GM10266 (cell line): ENCODE data around the gene PCDHB10.
"Not testable (repeated sequence)": the region's sequence is repeated elsewhere in the genome, so short reads cannot be mapped to it uniquely, and the experiment has no call there.

Experiments used
- DNase-seq: peaks from one replicate; pipeline ENCODE4 v3.0.0; 2012; ENCODE audit errors: extremely low spot score
- CTCF ChIP-seq: IDR thresholded peaks from 2 replicates; pipeline ENCODE4 v1.5.1; 2012; ENCODE audit warnings: mild to moderate bottlenecking, low read depth; ENCODE audit not compliant: control insufficient read depth, insufficient read depth; ENCODE audit errors: missing control alignments

Gene PCDHB10

DNA sequence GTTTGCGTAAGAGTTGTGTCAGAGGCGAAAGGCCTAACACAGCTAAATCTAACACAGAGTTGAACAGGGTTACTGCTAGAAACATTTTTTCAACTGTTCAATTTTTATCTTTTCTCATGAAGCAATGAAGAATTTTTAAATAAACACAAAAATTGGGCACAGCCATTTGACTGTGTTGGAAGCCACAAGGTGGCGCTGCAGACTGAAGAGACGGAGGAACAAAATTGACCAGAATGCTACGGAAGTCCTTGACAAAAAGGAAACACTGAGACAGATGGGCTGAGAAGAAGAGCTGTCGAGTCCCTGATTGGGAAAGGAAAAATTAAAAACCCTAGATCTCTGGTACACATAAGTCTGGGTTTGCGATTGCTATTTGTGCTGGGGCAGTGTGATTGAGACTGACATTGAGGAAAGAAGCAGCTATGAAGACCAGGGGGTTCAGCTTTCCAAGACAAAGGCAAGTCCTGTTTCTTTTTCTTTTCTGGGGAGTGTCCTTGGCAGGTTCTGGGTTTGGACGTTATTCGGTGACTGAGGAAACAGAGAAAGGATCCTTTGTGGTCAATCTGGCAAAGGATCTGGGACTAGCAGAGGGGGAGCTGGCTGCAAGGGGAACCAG is 5.1 kb upstream of the PCDHB10 start, which contains the start of gene PCDHB9:
PCDHB9 (plus strand) TSS at position 265 of the 616 bp plus-strand sequence; CDS start at position 423, 158 bp downstream.
- DNase-seq = peak; percentile 42
- peak; percentile 27 for TF ChIP-seq CTCF

- DNase-seq = not testable (repeated sequence)
Observed at GRCh38 chr5:141188682-141189081, 3.5 kb upstream of the PCDHB10 start.

DNA sequence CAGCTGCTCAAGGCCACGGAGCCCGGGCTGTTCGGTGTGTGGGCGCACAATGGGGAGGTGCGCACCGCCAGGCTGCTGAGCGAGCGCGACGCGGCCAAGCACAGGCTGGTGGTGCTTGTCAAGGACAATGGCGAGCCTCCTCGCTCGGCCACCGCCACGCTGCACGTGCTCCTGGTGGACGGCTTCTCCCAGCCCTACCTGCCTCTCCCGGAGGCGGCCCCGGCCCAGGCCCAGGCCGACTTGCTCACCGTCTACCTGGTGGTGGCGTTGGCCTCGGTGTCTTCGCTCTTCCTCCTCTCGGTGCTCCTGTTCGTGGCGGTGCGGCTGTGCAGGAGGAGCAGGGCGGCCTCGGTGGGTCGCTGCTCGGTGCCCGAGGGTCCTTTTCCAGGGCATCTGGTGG is 3.0 kb upstream of the PCDHB10 start:
- DNase-seq = not testable (repeated sequence)

- not testable (repeated sequence) for DNase-seq
Observed at GRCh38 chr5:141194332-141194731, 2.2 kb downstream of the PCDHB10 start.

DNA sequence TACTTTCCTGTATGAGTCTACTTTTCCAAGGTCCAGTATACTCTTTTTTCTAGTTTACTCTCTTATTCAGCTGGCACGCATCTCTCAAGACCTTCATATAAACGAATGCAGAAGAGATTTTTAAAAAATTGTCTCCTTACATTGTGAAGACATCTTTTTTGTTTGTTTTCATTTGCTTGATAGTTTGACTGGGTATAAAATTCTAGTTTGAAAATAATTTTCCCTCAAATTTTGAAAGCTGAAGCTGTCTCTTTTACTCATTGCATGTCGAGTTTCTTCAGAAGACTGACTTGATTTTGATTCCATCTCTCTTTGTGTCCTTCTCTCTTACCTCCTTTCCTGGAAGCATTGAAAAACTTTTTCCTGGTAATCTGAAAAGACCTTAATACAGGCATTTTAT is 4.2 kb downstream of the PCDHB10 start:
- no peak for TF ChIP-seq CTCF

GRCh38 chr5:141199359-141200235 is 7.4 kb downstream of the PCDHB10 start, which contains the start of gene PCDHB11:
PCDHB11 (plus strand) TSS chr5:141199627; CDS start chr5:141199775, 148 bp downstream.
- TF ChIP-seq CTCF = no peak
- no peak for DNase-seq

More for the DNA sequence above, 4.2 kb downstream of the PCDHB10 start:
- DNase-seq = no peak

GRCh38 chr5:141201126-141201525 is 9.0 kb downstream of the PCDHB10 start:
- DNase-seq = not testable (repeated sequence)

- not testable (repeated sequence) for DNase-seq
Observed at GRCh38 chr5:141201646-141202045, 9.5 kb downstream of the PCDHB10 start.

DNA sequence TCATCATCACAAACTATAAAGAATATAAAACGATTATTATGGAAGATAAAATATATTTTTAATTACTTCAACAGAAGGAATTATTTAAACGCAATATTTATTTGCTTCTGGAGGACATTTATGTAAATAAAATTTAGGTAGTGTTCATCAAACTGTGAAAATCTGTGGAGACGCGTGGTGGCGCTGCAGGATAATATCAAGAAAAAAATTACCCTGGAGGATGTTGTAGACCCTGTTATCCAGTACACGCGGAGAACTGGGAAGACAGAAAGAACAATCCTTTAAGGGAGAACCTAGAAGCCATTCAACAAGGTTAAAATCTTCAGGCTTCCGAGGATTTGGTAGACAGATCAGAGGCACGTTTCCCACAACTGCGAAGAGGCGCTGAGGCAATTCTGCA is 16.3 kb downstream of the PCDHB10 start, which contains the start of gene PCDHB12:
PCDHB12 (plus strand) TSS at position 242 of the 400 bp plus-strand sequence. CDS start 189 bp downstream, outside the sequence.
- no peak for DNase-seq
- TF ChIP-seq CTCF = peak; percentile 8

- not testable (repeated sequence) for DNase-seq
Observed at GRCh38 chr5:141210281-141210680, 18.1 kb downstream of the PCDHB10 start.

GRCh38 chr5:141210849-141211248 is 18.7 kb downstream of the PCDHB10 start:
- DNase-seq = not testable (repeated sequence)
